PC-9 (cell line): Measurements from ENCODE around the gene KLF13.

Experiments used
- EZH2 ChIP-seq: fragments of 200-600 bp; sonication (generic); IDR thresholded peaks from 2 replicates; pipeline ENCODE4 v1.8.0; 2017; ENCODE audit warnings: antibody characterized with exemption, low read depth
- TF ChIP-seq, protein P1 (sequence below): fragments of 200-600 bp; sonication (generic); conservative IDR thresholded peaks from 2 replicates; pipeline ENCODE4 v1.6.1; 2017; ENCODE audit warnings: mixed run types, antibody characterized with exemption, mild to moderate bottlenecking, moderate library complexity

DNA sequence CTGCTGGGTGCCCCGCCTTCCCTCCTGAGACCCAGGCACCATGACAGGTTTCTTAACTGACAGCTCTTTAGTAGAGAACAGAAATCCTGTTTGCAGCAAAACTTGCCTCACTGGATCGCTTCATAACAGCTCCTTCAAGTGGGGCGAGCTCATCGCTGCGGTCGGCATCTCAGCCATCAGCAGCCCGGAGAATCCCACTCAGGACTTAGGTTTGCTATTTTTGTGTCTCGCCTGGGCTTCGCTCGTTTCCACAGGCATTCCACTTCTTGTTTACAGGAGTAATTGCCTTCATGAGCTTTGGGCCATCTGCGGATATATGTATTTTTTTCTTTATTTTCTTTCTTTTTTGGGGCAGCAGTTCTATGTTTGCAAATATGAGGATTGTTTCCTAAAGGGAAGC lies 15.7 kb downstream of the KLF13 start:
- TF ChIP-seq, protein P1, sequence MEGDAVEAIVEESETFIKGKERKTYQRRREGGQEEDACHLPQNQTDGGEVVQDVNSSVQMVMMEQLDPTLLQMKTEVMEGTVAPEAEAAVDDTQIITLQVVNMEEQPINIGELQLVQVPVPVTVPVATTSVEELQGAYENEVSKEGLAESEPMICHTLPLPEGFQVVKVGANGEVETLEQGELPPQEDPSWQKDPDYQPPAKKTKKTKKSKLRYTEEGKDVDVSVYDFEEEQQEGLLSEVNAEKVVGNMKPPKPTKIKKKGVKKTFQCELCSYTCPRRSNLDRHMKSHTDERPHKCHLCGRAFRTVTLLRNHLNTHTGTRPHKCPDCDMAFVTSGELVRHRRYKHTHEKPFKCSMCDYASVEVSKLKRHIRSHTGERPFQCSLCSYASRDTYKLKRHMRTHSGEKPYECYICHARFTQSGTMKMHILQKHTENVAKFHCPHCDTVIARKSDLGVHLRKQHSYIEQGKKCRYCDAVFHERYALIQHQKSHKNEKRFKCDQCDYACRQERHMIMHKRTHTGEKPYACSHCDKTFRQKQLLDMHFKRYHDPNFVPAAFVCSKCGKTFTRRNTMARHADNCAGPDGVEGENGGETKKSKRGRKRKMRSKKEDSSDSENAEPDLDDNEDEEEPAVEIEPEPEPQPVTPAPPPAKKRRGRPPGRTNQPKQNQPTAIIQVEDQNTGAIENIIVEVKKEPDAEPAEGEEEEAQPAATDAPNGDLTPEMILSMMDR = no peak
- no peak for TF ChIP-seq EZH2
